Amniotic epithelial cell (primary cell): Measurements from ENCODE around the gene MBIP.

Source experiments
- DNase-seq: peaks from one replicate; pipeline ENCODE4 v3.0.0-alpha.2; 2010; ENCODE audit warnings: low read depth

Gene MBIP

DNA sequence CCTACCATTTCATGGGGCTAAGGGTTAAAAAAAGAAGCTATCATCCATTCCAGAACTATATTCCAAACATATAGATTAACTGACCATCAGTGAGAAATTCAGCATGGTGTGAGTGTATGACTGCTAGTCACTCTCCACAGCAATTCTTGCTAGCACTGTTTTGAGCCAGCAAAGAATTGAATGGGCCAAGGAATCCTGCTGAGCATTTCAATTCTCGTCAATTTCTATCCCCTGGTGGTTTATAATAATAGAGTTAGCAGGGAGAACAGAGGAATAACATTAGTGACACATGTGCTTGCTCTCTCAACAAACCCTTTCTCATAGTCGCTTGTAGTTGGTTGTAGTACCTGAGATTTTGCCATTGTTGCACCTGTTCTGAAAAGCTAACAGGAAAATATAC is 7.2 kb downstream of the MBIP start:
- no peak for DNase-seq

- no peak for DNase-seq
Observed at GRCh38 chr14:36306836-36307235, 13.6 kb downstream of the MBIP start.

DNA sequence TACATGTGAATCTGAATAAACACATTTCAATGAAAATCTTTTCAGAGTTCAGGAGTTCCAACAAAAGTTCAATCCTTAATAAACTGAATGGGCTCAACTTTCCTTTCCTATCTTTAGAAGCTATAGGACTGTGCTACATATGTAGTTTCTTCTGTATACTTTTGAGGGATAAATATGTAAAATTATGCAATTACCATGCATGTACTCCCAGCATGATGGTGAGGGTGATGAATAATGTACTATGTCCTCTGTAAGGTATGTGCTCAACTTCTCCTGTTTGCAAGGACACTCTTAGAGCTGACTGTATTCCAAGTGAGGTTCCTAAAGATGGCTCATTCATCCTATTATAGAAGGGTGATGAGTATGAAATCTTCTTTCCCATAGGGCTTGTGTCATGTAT is 15.5 kb downstream of the MBIP start:
- no peak for DNase-seq

- DNase-seq: no peak
Observed at GRCh38 chr14:36303960-36304359, 16.5 kb downstream of the MBIP start.

GRCh38 chr14:36302823-36303222 is 17.6 kb downstream of the MBIP start:
- no peak for DNase-seq

DNA sequence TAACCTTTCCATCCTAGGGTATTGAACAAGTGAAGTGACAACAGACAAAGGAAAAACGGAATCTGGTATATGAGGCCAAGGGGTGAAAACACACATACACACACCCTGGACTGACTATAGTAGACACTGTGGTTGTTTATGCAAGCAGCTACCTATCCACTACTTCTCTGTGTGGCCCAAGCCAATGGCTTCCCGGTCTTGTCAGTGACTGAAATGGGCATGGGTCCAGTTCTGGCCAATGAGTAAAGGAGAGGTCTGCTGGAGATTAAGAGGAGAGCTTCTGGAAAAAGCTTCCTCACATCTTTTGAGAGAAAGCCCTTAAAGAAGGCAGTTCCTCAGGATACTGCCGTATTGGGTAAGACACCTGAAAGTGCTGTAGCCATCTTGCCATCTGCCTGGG is 19.3 kb downstream of the MBIP start:
- DNase-seq: no peak

GRCh38 chr14:36300337-36300736 is 20.1 kb downstream of the MBIP start:
- DNase-seq: no peak

DNA sequence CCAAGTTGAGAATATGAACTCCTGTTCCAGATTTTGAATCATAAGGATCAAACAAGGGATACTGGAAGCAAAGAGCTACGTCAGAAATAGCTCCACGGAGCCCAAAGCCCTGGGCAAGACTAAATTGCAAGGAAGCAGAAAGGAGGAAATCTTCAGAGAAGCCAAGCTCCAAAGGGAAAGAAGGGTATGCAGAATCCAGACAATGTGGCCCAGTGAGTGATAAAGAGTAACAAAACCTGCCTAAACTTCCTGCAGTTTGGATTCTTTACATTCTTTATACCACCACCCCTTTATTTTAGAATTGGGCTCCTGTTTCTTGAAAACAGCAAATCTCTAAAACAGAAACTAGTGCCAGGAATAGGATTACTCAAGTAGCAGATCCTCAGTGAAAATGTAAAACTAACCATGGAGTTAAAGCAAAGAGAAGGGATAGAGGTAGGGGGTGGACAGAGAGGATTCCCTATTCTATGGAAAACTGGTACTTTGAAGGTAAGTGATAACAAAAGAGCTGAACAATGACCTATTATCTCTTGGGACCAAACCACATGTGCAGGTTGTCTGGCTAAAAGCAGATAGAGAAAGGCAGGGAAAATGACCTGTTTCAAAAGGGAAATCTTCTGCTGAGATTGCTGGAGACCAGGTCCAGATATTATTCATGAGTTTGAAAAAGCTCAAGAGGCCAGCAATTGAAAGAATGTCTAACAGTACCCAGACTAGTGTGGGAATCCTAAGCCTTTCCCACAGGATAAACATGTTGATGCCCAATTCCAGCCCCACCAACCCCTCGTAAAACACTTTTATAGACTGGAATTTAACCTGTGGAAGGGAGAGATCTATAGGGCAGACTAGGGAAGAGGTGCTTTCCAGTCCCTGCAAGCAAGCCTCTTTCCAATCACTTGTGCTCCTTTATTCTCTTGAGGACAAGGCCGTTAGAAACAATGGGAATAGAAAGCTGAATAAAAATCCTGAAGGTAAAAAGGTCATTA is 24.5 kb downstream of the MBIP start:
- DNase-seq: no peak

- no peak for DNase-seq
Observed at GRCh38 chr14:36294543-36294942, 25.9 kb downstream of the MBIP start.

DNA sequence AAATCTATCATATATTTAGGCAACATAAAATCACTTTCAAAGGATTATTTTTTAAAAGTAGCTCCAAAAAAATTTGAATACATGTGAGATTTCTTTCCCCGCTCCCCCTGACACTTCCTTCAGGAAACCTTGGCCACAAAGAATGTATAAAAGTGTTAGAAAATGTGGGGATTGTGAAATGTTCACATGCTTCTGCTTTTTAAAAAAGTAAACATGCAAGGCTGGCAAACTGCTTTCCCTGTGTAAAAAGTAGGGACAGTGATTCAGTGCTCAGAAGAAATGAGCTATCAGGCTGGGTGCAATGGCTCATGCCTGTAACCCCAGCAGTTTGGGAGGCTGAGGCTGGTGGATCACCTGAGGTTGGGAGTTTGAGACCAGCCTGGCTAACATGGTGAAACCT is 26.6 kb downstream of the MBIP start:
- DNase-seq: peak; percentile 86

DNA sequence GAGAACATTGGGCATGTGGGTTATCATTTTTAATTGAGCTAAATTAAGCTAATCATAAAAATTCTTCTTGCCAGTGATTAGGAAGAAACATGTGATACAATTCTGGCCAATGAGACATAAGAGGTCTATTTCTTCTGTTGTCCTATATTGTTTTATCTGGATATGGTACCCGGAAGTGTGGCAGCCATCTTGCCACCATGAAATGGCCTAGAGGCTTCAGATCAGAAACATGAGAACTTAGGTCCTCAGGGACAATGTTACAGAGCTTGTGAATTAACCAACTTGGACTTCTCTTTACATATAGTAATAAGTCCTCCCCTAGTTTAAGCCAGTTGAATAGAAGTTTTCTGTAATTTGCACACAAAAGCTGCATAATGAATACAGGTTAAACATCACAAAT is 30.5 kb downstream of the MBIP start:
- no peak for DNase-seq

GRCh38 chr14:36288496-36288895 is 31.9 kb downstream of the MBIP start:
- DNase-seq: no peak

GRCh38 chr14:36284971-36285595 is 35.4 kb downstream of the MBIP start:
- DNase-seq: no peak

- peak; percentile 23 for DNase-seq
Observed at GRCh38 chr14:36281309-36281708, 39.1 kb downstream of the MBIP start.

DNA sequence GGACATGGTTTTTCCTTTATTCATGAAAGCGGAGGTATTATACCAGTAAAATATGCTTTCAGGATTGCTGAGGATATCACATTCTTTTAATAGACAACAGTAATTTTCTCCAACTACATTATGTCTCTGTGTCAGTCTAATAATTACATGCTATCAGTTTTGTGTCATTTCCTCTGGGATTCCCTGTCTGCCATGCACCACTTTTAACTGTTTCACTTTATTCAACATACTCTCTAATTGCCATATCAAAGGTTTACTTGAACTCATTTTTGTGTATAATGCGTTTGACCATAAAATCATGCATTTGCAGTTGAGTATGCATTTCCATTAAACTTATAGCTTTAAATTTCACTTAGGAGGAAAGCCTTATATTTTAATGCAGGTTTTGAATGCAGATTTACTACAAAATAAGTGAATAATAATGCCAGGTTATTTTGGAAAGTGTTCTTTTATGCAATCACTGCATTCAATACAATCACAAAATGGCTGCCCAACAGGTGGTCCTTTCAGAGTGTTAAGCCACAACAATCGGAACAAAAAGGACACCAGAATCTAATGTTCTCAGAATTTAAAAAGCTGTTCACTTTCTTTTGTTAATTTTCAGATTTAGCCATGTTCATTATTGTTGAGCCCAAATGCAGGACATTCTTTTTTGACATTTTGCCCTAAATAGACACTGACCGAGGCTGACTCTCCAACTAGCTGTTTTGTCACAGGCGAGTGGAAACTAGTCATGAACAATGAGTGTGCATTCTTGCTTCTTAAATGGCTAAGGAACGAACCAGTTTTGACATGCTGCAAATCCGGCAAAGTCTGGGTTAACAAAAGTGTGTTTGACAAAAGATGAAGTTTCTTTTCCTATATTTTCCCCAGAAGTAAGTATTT is 40.9 kb downstream of the MBIP start:
- DNase-seq: no peak

DNA sequence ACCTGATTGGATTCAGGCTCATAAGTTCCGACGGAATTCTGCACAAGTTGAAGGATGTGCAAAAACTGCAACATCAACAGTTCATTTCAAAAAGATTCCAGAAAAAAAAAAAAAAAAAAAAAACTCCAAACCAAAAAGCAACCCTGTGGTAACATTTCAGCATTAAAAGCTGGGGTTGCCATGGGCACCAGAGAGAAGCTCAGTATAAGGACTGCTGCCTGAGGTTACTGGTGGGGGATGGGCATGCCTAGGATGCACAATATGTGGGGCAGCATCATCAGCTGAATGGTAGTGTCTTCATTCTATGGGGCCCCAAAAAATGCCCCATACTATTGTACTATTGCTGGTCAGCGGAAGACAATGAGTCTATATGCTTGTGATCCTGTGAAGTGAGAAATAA is 44.7 kb downstream of the MBIP start:
- no peak for DNase-seq

DNA sequence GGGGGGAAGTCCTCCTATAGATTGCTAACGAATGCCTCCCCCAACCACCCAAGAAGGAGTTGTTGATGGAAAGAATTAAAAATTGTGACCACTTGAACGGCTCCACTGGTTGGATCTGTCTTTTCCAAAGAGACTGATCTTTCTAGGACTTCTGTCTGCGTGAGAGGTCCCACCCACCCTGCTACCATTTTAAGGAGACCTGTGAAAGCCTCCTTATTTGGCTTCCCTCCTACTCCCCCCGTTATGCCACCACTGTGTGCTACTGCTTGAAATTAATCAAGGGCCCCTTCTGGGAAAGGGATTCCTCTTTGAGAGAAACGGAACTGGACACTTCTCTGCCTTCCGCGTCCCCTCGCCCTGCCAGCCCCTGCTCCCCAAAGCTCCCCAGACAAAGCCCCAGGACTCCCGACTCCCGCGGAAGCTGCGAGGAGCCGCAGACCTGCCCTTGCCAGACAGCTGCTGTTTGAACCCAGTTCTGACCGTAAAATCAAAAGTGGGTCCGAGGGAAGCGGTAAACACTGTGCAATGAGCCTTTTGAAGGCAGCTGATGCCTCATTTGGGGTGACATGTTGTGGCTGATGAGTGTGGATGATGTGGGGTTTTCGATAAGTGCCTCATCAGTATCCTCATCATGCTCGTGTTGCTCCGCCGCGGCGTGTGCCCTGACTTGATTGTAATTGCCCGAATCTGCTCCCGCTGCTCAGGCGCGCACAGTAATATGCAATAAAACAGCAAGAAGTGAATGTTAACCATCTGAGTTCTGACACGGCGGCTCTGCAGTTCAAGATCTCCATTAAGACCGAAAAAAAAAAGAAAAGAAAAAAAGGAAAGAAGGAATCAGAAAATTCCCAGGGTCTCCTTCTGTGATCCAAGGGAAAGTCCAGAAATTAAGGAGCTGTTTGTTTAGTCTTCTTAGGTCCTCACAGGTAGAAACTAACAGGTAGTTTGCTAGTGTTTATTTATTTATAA is 48.2 kb downstream of the MBIP start:
- no peak for DNase-seq

GRCh38 chr14:36271222-36271621 is 49.2 kb downstream of the MBIP start:
- DNase-seq: no peak

- no peak for DNase-seq
Observed at GRCh38 chr14:36270191-36270590, 50.2 kb downstream of the MBIP start.

- no peak for DNase-seq
Observed at GRCh38 chr14:36268121-36268520, 52.3 kb downstream of the MBIP start.

GRCh38 chr14:36264595-36264994 is 55.8 kb downstream of the MBIP start:
- no peak for DNase-seq
